Stomach smooth muscle (tissue), 2 donors: Measurements from ENCODE around the gene NFIA.

Experiments
- H3K27ac ChIP-seq: one replicate; pipeline ENCODE4 v1.7.0; 2013; ENCODE audit warnings: mild to moderate bottlenecking, low read length, inconsistent platforms
- H3K27me3 ChIP-seq, 2 donors: one replicate each; pipeline ENCODE4 v1.7.0; 2013; ENCODE audit warnings: low read length in 2 of 2; ENCODE audit not compliant: insufficient read depth in 2 of 2, control insufficient read depth in 1 of 2
- H3K36me3 ChIP-seq, 2 donors: one replicate each; pipeline ENCODE4 v1.7.0; 2013; ENCODE audit warnings: low read length in 2 of 2; ENCODE audit not compliant: control insufficient read depth in 2 of 2, insufficient read depth in 2 of 2
- H3K4me1 ChIP-seq: one replicate; pipeline ENCODE4 v1.7.0; 2013; ENCODE audit warnings: low read length; ENCODE audit not compliant: control insufficient read depth, insufficient read depth
- H3K4me3 ChIP-seq, 2 donors: one replicate each; pipeline ENCODE4 v1.7.0; 2013; ENCODE audit warnings: low read length in 2 of 2
- H3K9ac ChIP-seq, 2 donors: one replicate each; pipeline ENCODE4 v1.7.0; 2013; ENCODE audit warnings: low read length in 2 of 2, mild to moderate bottlenecking in 1 of 2
- H3K9me3 ChIP-seq, 2 donors: one replicate each; pipeline ENCODE4 v1.7.0; 2013; ENCODE audit warnings: low read length in 2 of 2; ENCODE audit not compliant: control insufficient read depth in 2 of 2
- donor health status: healthy.
- donor health status: Pancreatic carcinoma.

NFIA gene

GRCh38 chr1:61104220-61104671, 21.9 kb downstream of the NFIA start:
- no peaks in the 10 kb centered on the region for H3K36me3 ChIP-seq
- no peaks in the 10 kb centered on the region for H3K27me3 ChIP-seq
- H3K4me3 ChIP-seq, result no peak overlapping the region
- H3K4me1 ChIP-seq, result peaks cover 3% of the 10 kb centered on the region
- H3K27ac ChIP-seq, result no peak overlapping the region
- H3K9me3 ChIP-seq, result no peaks in the 10 kb centered on the region
- no peak overlapping the region for H3K9ac ChIP-seq

GRCh38 chr1:61107638-61108037, 25.3 kb downstream of the NFIA start:
- Histone ChIP-seq H3K9me3 (no peaks in the 10 kb centered on the region), H3K4me3 (no peak overlapping the region), H3K9ac (no peak overlapping the region), H3K27ac (no peak overlapping the region), H3K27me3 (no peaks in the 10 kb centered on the region), H3K36me3 (no peaks in the 10 kb centered on the region), H3K4me1 (peaks cover 3% of the 10 kb centered on the region)

GRCh38 chr1:61109158-61109557, 26.8 kb downstream of the NFIA start:
- no peak overlapping the region for H3K9ac ChIP-seq
- no peaks in the 10 kb centered on the region for H3K4me1 ChIP-seq
- H3K27ac ChIP-seq, result no peak overlapping the region

GRCh38 chr1:61109910-61110309, 27.5 kb downstream of the NFIA start:
- Histone ChIP-seq H3K9ac (no peak overlapping the region), H3K9me3 (no peaks in the 10 kb centered on the region), H3K27ac (no peak overlapping the region), H3K36me3 (no peaks in the 10 kb centered on the region), H3K4me3 (no peak overlapping the region), H3K4me1 (no peaks in the 10 kb centered on the region), H3K27me3 (no peaks in the 10 kb centered on the region)

More at GRCh38 chr1:61109158-61109557, 26.8 kb downstream of the NFIA start:
- Histone ChIP-seq H3K27me3 (no peaks in the 10 kb centered on the region), H3K36me3 (no peaks in the 10 kb centered on the region), H3K9me3 (no peaks in the 10 kb centered on the region), H3K4me3 (no peak overlapping the region)

- H3K4me1 ChIP-seq, result peaks cover 4% of the 10 kb centered on the region
- H3K36me3 ChIP-seq, result no peaks in the 10 kb centered on the region
- H3K27me3 ChIP-seq, result no peaks in the 10 kb centered on the region
- no peak overlapping the region for H3K27ac ChIP-seq
- H3K9ac ChIP-seq, result no peak overlapping the region
- no peak overlapping the region for H3K4me3 ChIP-seq
- no peaks in the 10 kb centered on the region for H3K9me3 ChIP-seq
Measured at GRCh38 chr1:61110554-61110953, 28.2 kb downstream of the NFIA start.

GRCh38 chr1:61111084-61112004, 29.0 kb downstream of the NFIA start:
- Histone ChIP-seq H3K36me3 (no peaks in the 10 kb centered on the region), H3K27me3 (no peaks in the 10 kb centered on the region), H3K27ac (no peak overlapping the region), H3K9me3 (no peaks in the 10 kb centered on the region), H3K9ac (no peak overlapping the region), H3K4me1 (peaks cover 4% of the 10 kb centered on the region), H3K4me3 (no peak overlapping the region)

- Histone ChIP-seq H3K9ac (no peak overlapping the region), H3K36me3 (no peaks in the 10 kb centered on the region), H3K4me1 (peaks cover 6% of the 10 kb centered on the region)
Measured at GRCh38 chr1:61114178-61114870, 32.0 kb downstream of the NFIA start.

GRCh38 chr1:61115436-61115835, 33.1 kb downstream of the NFIA start:
- Histone ChIP-seq H3K27ac (no peak overlapping the region), H3K4me1 (peaks cover 6% of the 10 kb centered on the region), H3K27me3 (no peaks in the 10 kb centered on the region), H3K9ac (no peak overlapping the region), H3K9me3 (no peaks in the 10 kb centered on the region), H3K36me3 (no peaks in the 10 kb centered on the region), H3K4me3 (no peak overlapping the region)

More at GRCh38 chr1:61114178-61114870, 32.0 kb downstream of the NFIA start:
- Histone ChIP-seq H3K9me3 (no peaks in the 10 kb centered on the region), H3K27ac (no peak overlapping the region), H3K4me3 (no peak overlapping the region), H3K27me3 (no peaks in the 10 kb centered on the region)

- Histone ChIP-seq H3K27me3 (no peaks in the 10 kb centered on the region), H3K9me3 (no peaks in the 10 kb centered on the region), H3K4me1 (peaks cover 6% of the 10 kb centered on the region), H3K27ac (no peak overlapping the region), H3K9ac (no peak overlapping the region), H3K4me3 (no peak overlapping the region), H3K36me3 (no peaks in the 10 kb centered on the region)
Measured at GRCh38 chr1:61116421-61116820, 34.1 kb downstream of the NFIA start.

GRCh38 chr1:61117283-61117682, 34.9 kb downstream of the NFIA start:
- H3K9ac ChIP-seq, result no peak overlapping the region
- H3K4me1 ChIP-seq, result peaks cover 6% of the 10 kb centered on the region

More at GRCh38 chr1:61117283-61117682, 34.9 kb downstream of the NFIA start:
- H3K36me3 ChIP-seq, result no peaks in the 10 kb centered on the region
- no peak overlapping the region for H3K4me3 ChIP-seq
- H3K27me3 ChIP-seq, result no peaks in the 10 kb centered on the region
- H3K9me3 ChIP-seq, result no peaks in the 10 kb centered on the region
- H3K27ac ChIP-seq, result no peak overlapping the region
